H1 (cell line): ENCODE data around the gene CHMP4A. TPM values are rescaled to one million over a fixed set of nuclear protein-coding genes. Genes with fewer than 3 reads are reported as not detected.

Experiments used
- BRCA1 ChIP-seq: IDR thresholded peaks from 2 replicates; pipeline ENCODE4 v1.6.1; 2012; ENCODE audit warnings: low read depth, low read length, improper control_type of control experiment
- CHD1 ChIP-seq: IDR thresholded peaks from 2 replicates; pipeline ENCODE4 v1.6.1; 2012; ENCODE audit warnings: low read depth, low read length, improper control_type of control experiment
- FOSL1 ChIP-seq: IDR thresholded peaks from 2 replicates; pipeline ENCODE4 v1.6.1; 2011; ENCODE audit warnings: mild to moderate bottlenecking, low read depth, low read length, moderate library complexity; ENCODE audit not compliant: insufficient read depth
- NRF1 ChIP-seq: IDR thresholded peaks from 2 replicates; pipeline ENCODE4 v1.6.1; 2011; ENCODE audit warnings: mild to moderate bottlenecking, low read depth, low read length, improper control_type of control experiment
- PHF8 ChIP-seq: fragments of 200-600 bp; sonication (generic); conservative IDR thresholded peaks from 2 replicates; pipeline ENCODE4 v1.7.1; 2012; ENCODE audit warnings: low read depth, mild to moderate bottlenecking, inconsistent platforms, low read length, moderate library complexity
- RXRA ChIP-seq: IDR thresholded peaks from 2 replicates; pipeline ENCODE4 v1.6.1; 2011; ENCODE audit warnings: low read depth, mild to moderate bottlenecking, low read length, moderate library complexity; ENCODE audit not compliant: insufficient read depth
- SRF ChIP-seq: IDR thresholded peaks from 2 replicates; pipeline ENCODE4 v1.6.1; 2011; ENCODE audit warnings: mild to moderate bottlenecking, low read depth, low read length, moderate library complexity
- polyA plus RNA-seq, 7 experiments: library from polyadenylated mRNA; depleted of rRNA in 3 of 7; stranded (reverse) in 5 of 7; unstranded in 2 of 7; fragments of >200 nt in 5 of 7; fragments of 200-250 nt in 2 of 7; gene quantifications; 1 replicate in 5 of 7; 2 replicates in 1 of 7; 4 replicates in 1 of 7; pipeline versions ENCODE4 v1.2.1 to v1.2.3, GENCODE V29; 2011 to 2013; ENCODE audit warnings: missing spikeins in 2 of 7, mixed read lengths in 2 of 7
- total RNA-seq: library from RNA; stranded (reverse); fragmentation: NEBNext Ultra II Directional; extraction: Animal tissue kit (Norgen Biotek cat#: 25700); gene quantifications from 2 replicates; pipeline ENCODE4 v1.2.1, GENCODE V29; 2021
- TF ChIP-seq, protein P1 (sequence below): fragments of 300-600 bp; sonication (generic); IDR thresholded peaks from 2 replicates; pipeline ENCODE4 v1.7.1; 2012; ENCODE audit warnings: low read length, moderate library complexity, mild to moderate bottlenecking, inconsistent platforms; ENCODE audit not compliant: insufficient replicate concordance
- TF ChIP-seq, protein P2 (sequence below), 3 experiments: IDR thresholded peaks; 1 replicate in 2 of 3; 2 replicates in 1 of 3; pipeline versions ENCODE4 v1.5.1 to v1.6.1; 2011; ENCODE audit warnings: low read length in 3 of 3, mild to moderate bottlenecking in 3 of 3, inconsistent platforms in 2 of 3, low read depth in 1 of 3, moderate library complexity in 1 of 3; ENCODE audit not compliant: insufficient read depth in 1 of 3; ENCODE audit errors: control extremely low read depth in 1 of 3

CHMP4A gene
- total and polyA plus RNA-seq, 2 of the 8 experiments (the other 6 are each of a cell fraction or from before 2014, with no cell fraction given), result 32.9 to 37.6 TPM

DNA sequence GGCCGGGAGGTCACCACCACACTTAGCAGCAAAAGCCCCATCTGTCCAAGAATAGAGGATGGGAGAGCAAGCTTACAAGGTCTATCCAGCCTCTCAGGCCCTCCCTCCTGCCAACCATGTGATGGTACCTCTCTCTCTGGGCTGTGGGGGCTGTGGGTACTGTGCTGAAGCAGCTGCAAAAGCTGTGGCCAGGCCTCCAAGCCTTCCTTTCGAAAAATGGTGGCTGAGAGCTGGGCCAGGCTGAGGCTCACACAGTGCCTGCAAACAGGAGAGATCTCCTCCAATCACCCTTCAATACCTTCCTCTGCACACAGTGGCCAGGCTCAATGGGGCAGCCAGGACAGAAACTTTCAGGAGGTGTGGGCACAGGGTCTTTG lies 25.8 kb downstream of the CHMP4A start (continued):
- TF ChIP-seq, protein P1, sequence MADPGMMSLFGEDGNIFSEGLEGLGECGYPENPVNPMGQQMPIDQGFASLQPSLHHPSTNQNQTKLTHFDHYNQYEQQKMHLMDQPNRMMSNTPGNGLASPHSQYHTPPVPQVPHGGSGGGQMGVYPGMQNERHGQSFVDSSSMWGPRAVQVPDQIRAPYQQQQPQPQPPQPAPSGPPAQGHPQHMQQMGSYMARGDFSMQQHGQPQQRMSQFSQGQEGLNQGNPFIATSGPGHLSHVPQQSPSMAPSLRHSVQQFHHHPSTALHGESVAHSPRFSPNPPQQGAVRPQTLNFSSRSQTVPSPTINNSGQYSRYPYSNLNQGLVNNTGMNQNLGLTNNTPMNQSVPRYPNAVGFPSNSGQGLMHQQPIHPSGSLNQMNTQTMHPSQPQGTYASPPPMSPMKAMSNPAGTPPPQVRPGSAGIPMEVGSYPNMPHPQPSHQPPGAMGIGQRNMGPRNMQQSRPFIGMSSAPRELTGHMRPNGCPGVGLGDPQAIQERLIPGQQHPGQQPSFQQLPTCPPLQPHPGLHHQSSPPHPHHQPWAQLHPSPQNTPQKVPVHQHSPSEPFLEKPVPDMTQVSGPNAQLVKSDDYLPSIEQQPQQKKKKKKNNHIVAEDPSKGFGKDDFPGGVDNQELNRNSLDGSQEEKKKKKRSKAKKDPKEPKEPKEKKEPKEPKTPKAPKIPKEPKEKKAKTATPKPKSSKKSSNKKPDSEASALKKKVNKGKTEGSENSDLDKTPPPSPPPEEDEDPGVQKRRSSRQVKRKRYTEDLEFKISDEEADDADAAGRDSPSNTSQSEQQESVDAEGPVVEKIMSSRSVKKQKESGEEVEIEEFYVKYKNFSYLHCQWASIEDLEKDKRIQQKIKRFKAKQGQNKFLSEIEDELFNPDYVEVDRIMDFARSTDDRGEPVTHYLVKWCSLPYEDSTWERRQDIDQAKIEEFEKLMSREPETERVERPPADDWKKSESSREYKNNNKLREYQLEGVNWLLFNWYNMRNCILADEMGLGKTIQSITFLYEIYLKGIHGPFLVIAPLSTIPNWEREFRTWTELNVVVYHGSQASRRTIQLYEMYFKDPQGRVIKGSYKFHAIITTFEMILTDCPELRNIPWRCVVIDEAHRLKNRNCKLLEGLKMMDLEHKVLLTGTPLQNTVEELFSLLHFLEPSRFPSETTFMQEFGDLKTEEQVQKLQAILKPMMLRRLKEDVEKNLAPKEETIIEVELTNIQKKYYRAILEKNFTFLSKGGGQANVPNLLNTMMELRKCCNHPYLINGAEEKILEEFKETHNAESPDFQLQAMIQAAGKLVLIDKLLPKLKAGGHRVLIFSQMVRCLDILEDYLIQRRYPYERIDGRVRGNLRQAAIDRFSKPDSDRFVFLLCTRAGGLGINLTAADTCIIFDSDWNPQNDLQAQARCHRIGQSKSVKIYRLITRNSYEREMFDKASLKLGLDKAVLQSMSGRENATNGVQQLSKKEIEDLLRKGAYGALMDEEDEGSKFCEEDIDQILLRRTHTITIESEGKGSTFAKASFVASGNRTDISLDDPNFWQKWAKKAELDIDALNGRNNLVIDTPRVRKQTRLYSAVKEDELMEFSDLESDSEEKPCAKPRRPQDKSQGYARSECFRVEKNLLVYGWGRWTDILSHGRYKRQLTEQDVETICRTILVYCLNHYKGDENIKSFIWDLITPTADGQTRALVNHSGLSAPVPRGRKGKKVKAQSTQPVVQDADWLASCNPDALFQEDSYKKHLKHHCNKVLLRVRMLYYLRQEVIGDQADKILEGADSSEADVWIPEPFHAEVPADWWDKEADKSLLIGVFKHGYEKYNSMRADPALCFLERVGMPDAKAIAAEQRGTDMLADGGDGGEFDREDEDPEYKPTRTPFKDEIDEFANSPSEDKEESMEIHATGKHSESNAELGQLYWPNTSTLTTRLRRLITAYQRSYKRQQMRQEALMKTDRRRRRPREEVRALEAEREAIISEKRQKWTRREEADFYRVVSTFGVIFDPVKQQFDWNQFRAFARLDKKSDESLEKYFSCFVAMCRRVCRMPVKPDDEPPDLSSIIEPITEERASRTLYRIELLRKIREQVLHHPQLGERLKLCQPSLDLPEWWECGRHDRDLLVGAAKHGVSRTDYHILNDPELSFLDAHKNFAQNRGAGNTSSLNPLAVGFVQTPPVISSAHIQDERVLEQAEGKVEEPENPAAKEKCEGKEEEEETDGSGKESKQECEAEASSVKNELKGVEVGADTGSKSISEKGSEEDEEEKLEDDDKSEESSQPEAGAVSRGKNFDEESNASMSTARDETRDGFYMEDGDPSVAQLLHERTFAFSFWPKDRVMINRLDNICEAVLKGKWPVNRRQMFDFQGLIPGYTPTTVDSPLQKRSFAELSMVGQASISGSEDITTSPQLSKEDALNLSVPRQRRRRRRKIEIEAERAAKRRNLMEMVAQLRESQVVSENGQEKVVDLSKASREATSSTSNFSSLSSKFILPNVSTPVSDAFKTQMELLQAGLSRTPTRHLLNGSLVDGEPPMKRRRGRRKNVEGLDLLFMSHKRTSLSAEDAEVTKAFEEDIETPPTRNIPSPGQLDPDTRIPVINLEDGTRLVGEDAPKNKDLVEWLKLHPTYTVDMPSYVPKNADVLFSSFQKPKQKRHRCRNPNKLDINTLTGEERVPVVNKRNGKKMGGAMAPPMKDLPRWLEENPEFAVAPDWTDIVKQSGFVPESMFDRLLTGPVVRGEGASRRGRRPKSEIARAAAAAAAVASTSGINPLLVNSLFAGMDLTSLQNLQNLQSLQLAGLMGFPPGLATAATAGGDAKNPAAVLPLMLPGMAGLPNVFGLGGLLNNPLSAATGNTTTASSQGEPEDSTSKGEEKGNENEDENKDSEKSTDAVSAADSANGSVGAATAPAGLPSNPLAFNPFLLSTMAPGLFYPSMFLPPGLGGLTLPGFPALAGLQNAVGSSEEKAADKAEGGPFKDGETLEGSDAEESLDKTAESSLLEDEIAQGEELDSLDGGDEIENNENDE, result no peak
- TF ChIP-seq, protein P2, sequence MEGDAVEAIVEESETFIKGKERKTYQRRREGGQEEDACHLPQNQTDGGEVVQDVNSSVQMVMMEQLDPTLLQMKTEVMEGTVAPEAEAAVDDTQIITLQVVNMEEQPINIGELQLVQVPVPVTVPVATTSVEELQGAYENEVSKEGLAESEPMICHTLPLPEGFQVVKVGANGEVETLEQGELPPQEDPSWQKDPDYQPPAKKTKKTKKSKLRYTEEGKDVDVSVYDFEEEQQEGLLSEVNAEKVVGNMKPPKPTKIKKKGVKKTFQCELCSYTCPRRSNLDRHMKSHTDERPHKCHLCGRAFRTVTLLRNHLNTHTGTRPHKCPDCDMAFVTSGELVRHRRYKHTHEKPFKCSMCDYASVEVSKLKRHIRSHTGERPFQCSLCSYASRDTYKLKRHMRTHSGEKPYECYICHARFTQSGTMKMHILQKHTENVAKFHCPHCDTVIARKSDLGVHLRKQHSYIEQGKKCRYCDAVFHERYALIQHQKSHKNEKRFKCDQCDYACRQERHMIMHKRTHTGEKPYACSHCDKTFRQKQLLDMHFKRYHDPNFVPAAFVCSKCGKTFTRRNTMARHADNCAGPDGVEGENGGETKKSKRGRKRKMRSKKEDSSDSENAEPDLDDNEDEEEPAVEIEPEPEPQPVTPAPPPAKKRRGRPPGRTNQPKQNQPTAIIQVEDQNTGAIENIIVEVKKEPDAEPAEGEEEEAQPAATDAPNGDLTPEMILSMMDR (IDR thresholded peaks at IDR 0.05; ENCODE audit: control extremely low read depth in 1 of 3, insufficient read depth in 1 of 3, low read depth in 1 of 3, low read length in 3 of 3), result no peak
- TF ChIP-seq PHF8 (no peak), FOSL1 (no peak), NRF1 (no peak), RXRA (no peak), CHD1 (no peak), SRF (no peak), BRCA1 (no peak)
